GM19324 (cell line): ENCODE results near the gene KCNN3.

Source experiments
- ATAC-seq: cut with Tn5 transposase; IDR thresholded peaks from one replicate; pipeline ENCODE4 v1.9.1; 2021; ENCODE audit warnings: mild to moderate bottlenecking, moderate library complexity; ENCODE audit not compliant: unreplicated experiment, low FRiP score

KCNN3 gene

GRCh38 chr1:154845174-154845573, 24.9 kb downstream of the KCNN3 start:
- no peak for ATAC-seq

GRCh38 chr1:154844297-154844681, 25.8 kb downstream of the KCNN3 start:
- no peak for ATAC-seq

GRCh38 chr1:154843636-154844296, 26.3 kb downstream of the KCNN3 start:
- ATAC-seq, result no peak

- ATAC-seq, result no peak
Observed at GRCh38 chr1:154842635-154843034, 27.4 kb downstream of the KCNN3 start.

- ATAC-seq, result no peak
Observed at GRCh38 chr1:154841384-154841783, 28.7 kb downstream of the KCNN3 start.

GRCh38 chr1:154840269-154841176, 29.6 kb downstream of the KCNN3 start:
- ATAC-seq, result no peak

- ATAC-seq, result no peak
Observed at GRCh38 chr1:154839691-154840090, 30.4 kb downstream of the KCNN3 start.

GRCh38 chr1:154838988-154839387, 31.1 kb downstream of the KCNN3 start:
- ATAC-seq, result no peak

- ATAC-seq, result no peak
Observed at GRCh38 chr1:154838461-154838860, 31.6 kb downstream of the KCNN3 start.

- ATAC-seq, result peak; percentile 57
Observed at GRCh38 chr1:154837672-154838171, 32.4 kb downstream of the KCNN3 start.

- ATAC-seq, result no peak
Observed at GRCh38 chr1:154837034-154837671, 32.9 kb downstream of the KCNN3 start.

- no peak for ATAC-seq
Observed at GRCh38 chr1:154835531-154836324, 34.4 kb downstream of the KCNN3 start.

- ATAC-seq, result no peak
Observed at GRCh38 chr1:154833841-154834240, 36.2 kb downstream of the KCNN3 start.

GRCh38 chr1:154833209-154833608, 36.9 kb downstream of the KCNN3 start:
- ATAC-seq, result no peak

- ATAC-seq, result no peak
Observed at GRCh38 chr1:154832384-154832783, 37.7 kb downstream of the KCNN3 start.

GRCh38 chr1:154831462-154831861, 38.6 kb downstream of the KCNN3 start:
- no peak for ATAC-seq

GRCh38 chr1:154829062-154829461, 41.0 kb downstream of the KCNN3 start:
- ATAC-seq, result no peak

GRCh38 chr1:154824179-154825000, 45.7 kb downstream of the KCNN3 start:
- ATAC-seq, result no peak

GRCh38 chr1:154822717-154823116, 47.4 kb downstream of the KCNN3 start:
- ATAC-seq, result no peak

GRCh38 chr1:154822233-154822632, 47.8 kb downstream of the KCNN3 start:
- no peak for ATAC-seq
